NCI-H2107 (cell line): ENCODE measurements around the gene CYP21A2.

Experiments
- DNase-seq: peaks from one replicate; lab custom pipeline; 2025; lab: John Stamatoyannopoulos, UW

The CYP21A2 gene

GRCh38 chr6:32083812-32084768, 45.9 kb downstream of the CYP21A2 start:
- no peak for DNase-seq

GRCh38 chr6:32084780-32085179, 46.6 kb downstream of the CYP21A2 start:
- no peak for DNase-seq

GRCh38 chr6:32085759-32086459, 47.7 kb downstream of the CYP21A2 start:
- DNase-seq, result no peak

GRCh38 chr6:32086661-32087573, 48.7 kb downstream of the CYP21A2 start:
- no peak for DNase-seq

GRCh38 chr6:32087574-32088486, 49.6 kb downstream of the CYP21A2 start:
- DNase-seq, result no peak

GRCh38 chr6:32088487-32089049, 50.4 kb downstream of the CYP21A2 start:
- no peak for DNase-seq

- DNase-seq, result no peak
These were observed 51.0 kb downstream of the CYP21A2 start for GRCh38 chr6:32089082-32089828.
